Measurements from ENCODE around the gene ACP6. TPM values are rescaled to one million over a fixed set of nuclear protein-coding genes. Genes with fewer than 3 reads are reported as not detected.
"Not testable (repeated sequence)": the region's sequence is repeated elsewhere in the genome, so short reads cannot be mapped to it uniquely, and the experiment has no call there.

Gene ACP6
- total and polyA plus RNA-seq, 2 donors: 9.5 to 25.0 TPM

- WGBS: 96% methylated on average over 7 of the region's 7 CpGs
- no peak for DNase-seq (ENCODE audit: low read depth in 6 of 9, low spot score in 9 of 9)
- Histone ChIP-seq H3K27ac (ENCODE audit: low read depth in 1 of 2, low read length in 1 of 2) (no peak overlapping the region), H3K4me1 (ENCODE audit: control insufficient read depth in 2 of 2, insufficient read depth in 2 of 2, low read length in 2 of 2) (peaks cover 14 to 15% of the 10 kb centered on the region in 2 donors), H3K36me3 (ENCODE audit: control insufficient read depth in 2 of 2, insufficient read depth in 2 of 2, low read length in 1 of 2) (peaks cover 50 to 54% of the 10 kb centered on the region in 2 donors), H3K4me3 (ENCODE audit: low read length in 2 of 2) (no peak overlapping the region), H3K27me3 (ENCODE audit: control insufficient read depth in 2 of 2, insufficient read depth in 1 of 2, low read length in 1 of 2) (no peaks in the 10 kb centered on the region), H3K9me3 (ENCODE audit: control insufficient read depth in 2 of 2, insufficient read depth in 1 of 2, low read length in 1 of 2) (no peaks in the 10 kb centered on the region)
Observed at GRCh38 chr1:147619741-147620140, 50.6 kb downstream of the ACP6 start.

- no peak for DNase-seq (ENCODE audit: low read depth in 6 of 9, low spot score in 9 of 9)
- Histone ChIP-seq H3K4me1 (ENCODE audit: control insufficient read depth in 2 of 2, insufficient read depth in 2 of 2, low read length in 2 of 2) (peaks cover 14 to 15% of the 10 kb centered on the region in 2 donors), H3K36me3 (ENCODE audit: control insufficient read depth in 2 of 2, insufficient read depth in 2 of 2, low read length in 1 of 2) (peaks cover 48 to 55% of the 10 kb centered on the region in 2 donors), H3K27me3 (ENCODE audit: control insufficient read depth in 2 of 2, insufficient read depth in 1 of 2, low read length in 1 of 2) (no peaks in the 10 kb centered on the region), H3K4me3 (ENCODE audit: low read length in 2 of 2) (no peak overlapping the region), H3K27ac (ENCODE audit: low read depth in 1 of 2, low read length in 1 of 2) (peak overlapping the region in 1 of 2 donors; percentile 26), H3K9me3 (ENCODE audit: control insufficient read depth in 2 of 2, insufficient read depth in 1 of 2, low read length in 1 of 2) (no peaks in the 10 kb centered on the region)
- 98% methylated on average over 8 of the region's 8 CpGs for WGBS
Observed at GRCh38 chr1:147618771-147619170, 51.6 kb downstream of the ACP6 start.

- DNase-seq (ENCODE audit: low read depth in 6 of 9, low spot score in 9 of 9): peak in 6 of 9 donors; percentile 15 to 73 (median 35)
- Histone ChIP-seq H3K4me3 (ENCODE audit: low read length in 2 of 2) (no peak overlapping the region), H3K27me3 (ENCODE audit: control insufficient read depth in 2 of 2, insufficient read depth in 1 of 2, low read length in 1 of 2) (no peaks in the 10 kb centered on the region), H3K27ac (ENCODE audit: low read depth in 1 of 2, low read length in 1 of 2) (peak overlapping the region; percentile 14 to 72), H3K4me1 (ENCODE audit: control insufficient read depth in 2 of 2, insufficient read depth in 2 of 2, low read length in 2 of 2) (peaks cover 14 to 15% of the 10 kb centered on the region in 2 donors), H3K9me3 (ENCODE audit: control insufficient read depth in 2 of 2, insufficient read depth in 1 of 2, low read length in 1 of 2) (no peaks in the 10 kb centered on the region), H3K36me3 (ENCODE audit: control insufficient read depth in 2 of 2, insufficient read depth in 2 of 2, low read length in 1 of 2) (peaks cover 53 to 61% of the 10 kb centered on the region in 2 donors)
- WGBS: 13% methylated on average over 4 of the region's 4 CpGs
Observed at GRCh38 chr1:147618077-147618569, 52.2 kb downstream of the ACP6 start.

- H3K4me3 ChIP-seq (ENCODE audit: low read length in 2 of 2); H3K9me3 ChIP-seq (ENCODE audit: control insufficient read depth in 2 of 2, insufficient read depth in 1 of 2, low read length in 1 of 2); DNase-seq (ENCODE audit: low read depth in 6 of 9, low spot score in 9 of 9); H3K27me3 ChIP-seq (ENCODE audit: control insufficient read depth in 2 of 2, insufficient read depth in 1 of 2, low read length in 1 of 2); H3K27ac ChIP-seq (ENCODE audit: low read depth in 1 of 2, low read length in 1 of 2): not testable (repeated sequence)
- H3K36me3 ChIP-seq (ENCODE audit: control insufficient read depth in 2 of 2, insufficient read depth in 2 of 2, low read length in 1 of 2): peaks cover 54 to 55% of the 10 kb centered on the region in 2 donors
- 98% methylated on average over 4 of the region's 4 CpGs for WGBS
- peaks cover 14 to 15% of the 10 kb centered on the region in 2 donors for H3K4me1 ChIP-seq (ENCODE audit: control insufficient read depth in 2 of 2, insufficient read depth in 2 of 2, low read length in 2 of 2)
Observed at GRCh38 chr1:147614966-147615365, 55.4 kb downstream of the ACP6 start.

GRCh38 chr1:147613506-147613905 lies 56.8 kb downstream of the ACP6 start:
- no peak for DNase-seq (ENCODE audit: low read depth in 6 of 9, low spot score in 9 of 9)
- Histone ChIP-seq H3K9me3 (ENCODE audit: control insufficient read depth in 2 of 2, insufficient read depth in 1 of 2, low read length in 1 of 2) (no peaks in the 10 kb centered on the region), H3K27me3 (ENCODE audit: control insufficient read depth in 2 of 2, insufficient read depth in 1 of 2, low read length in 1 of 2) (no peaks in the 10 kb centered on the region), H3K27ac (ENCODE audit: low read depth in 1 of 2, low read length in 1 of 2) (no peak overlapping the region), H3K4me1 (ENCODE audit: control insufficient read depth in 2 of 2, insufficient read depth in 2 of 2, low read length in 2 of 2) (peaks cover 7 to 9% of the 10 kb centered on the region in 2 donors), H3K4me3 (ENCODE audit: low read length in 2 of 2) (no peak overlapping the region), H3K36me3 (ENCODE audit: control insufficient read depth in 2 of 2, insufficient read depth in 2 of 2, low read length in 1 of 2) (peaks cover 39 to 44% of the 10 kb centered on the region in 2 donors)

- 97% methylated on average over 4 of the region's 4 CpGs for WGBS
- Histone ChIP-seq H3K4me3 (ENCODE audit: low read length in 2 of 2) (no peak overlapping the region), H3K36me3 (ENCODE audit: control insufficient read depth in 2 of 2, insufficient read depth in 2 of 2, low read length in 1 of 2) (peaks cover 39 to 53% of the 10 kb centered on the region in 2 donors), H3K4me1 (ENCODE audit: control insufficient read depth in 2 of 2, insufficient read depth in 2 of 2, low read length in 2 of 2) (no peaks in the 10 kb centered on the region), H3K27me3 (ENCODE audit: control insufficient read depth in 2 of 2, insufficient read depth in 1 of 2, low read length in 1 of 2) (no peaks in the 10 kb centered on the region), H3K9me3 (ENCODE audit: control insufficient read depth in 2 of 2, insufficient read depth in 1 of 2, low read length in 1 of 2) (no peaks in the 10 kb centered on the region), H3K27ac (ENCODE audit: low read depth in 1 of 2, low read length in 1 of 2) (no peak overlapping the region)
- no peak for DNase-seq (ENCODE audit: low read depth in 6 of 9, low spot score in 9 of 9)
Observed at GRCh38 chr1:147612366-147612765, 58.0 kb downstream of the ACP6 start.

GRCh38 chr1:147611586-147611985 lies 58.7 kb downstream of the ACP6 start:
- no peaks in the 10 kb centered on the region for H3K9me3 ChIP-seq (ENCODE audit: control insufficient read depth in 2 of 2, insufficient read depth in 1 of 2, low read length in 1 of 2)
- no peaks in the 10 kb centered on the region for H3K4me1 ChIP-seq (ENCODE audit: control insufficient read depth in 2 of 2, insufficient read depth in 2 of 2, low read length in 2 of 2)
- peaks cover 43 to 58% of the 10 kb centered on the region in 2 donors for H3K36me3 ChIP-seq (ENCODE audit: control insufficient read depth in 2 of 2, insufficient read depth in 2 of 2, low read length in 1 of 2)
- no peak overlapping the region for H3K27ac ChIP-seq (ENCODE audit: low read depth in 1 of 2, low read length in 1 of 2)
- H3K27me3 ChIP-seq (ENCODE audit: control insufficient read depth in 2 of 2, insufficient read depth in 1 of 2, low read length in 1 of 2): no peaks in the 10 kb centered on the region
- H3K4me3 ChIP-seq (ENCODE audit: low read length in 2 of 2): no peak overlapping the region
- DNase-seq (ENCODE audit: low read depth in 6 of 9, low spot score in 9 of 9): no peak
- 98% methylated on average over 8 of the region's 8 CpGs for WGBS

- no peak overlapping the region for H3K4me3 ChIP-seq (ENCODE audit: low read length in 2 of 2)
- no peaks in the 10 kb centered on the region for H3K9me3 ChIP-seq (ENCODE audit: control insufficient read depth in 2 of 2, insufficient read depth in 1 of 2, low read length in 1 of 2)
- H3K4me1 ChIP-seq (ENCODE audit: control insufficient read depth in 2 of 2, insufficient read depth in 2 of 2, low read length in 2 of 2): no peaks in the 10 kb centered on the region
- H3K27me3 ChIP-seq (ENCODE audit: control insufficient read depth in 2 of 2, insufficient read depth in 1 of 2, low read length in 1 of 2): no peaks in the 10 kb centered on the region
- 98% methylated on average over 3 of the region's 3 CpGs for WGBS
- H3K27ac ChIP-seq (ENCODE audit: low read depth in 1 of 2, low read length in 1 of 2): no peak overlapping the region
- DNase-seq (ENCODE audit: low read depth in 6 of 9, low spot score in 9 of 9): no peak
- peaks cover 43 to 58% of the 10 kb centered on the region in 2 donors for H3K36me3 ChIP-seq (ENCODE audit: control insufficient read depth in 2 of 2, insufficient read depth in 2 of 2, low read length in 1 of 2)
Observed at GRCh38 chr1:147611021-147611426, 59.3 kb downstream of the ACP6 start.

- Histone ChIP-seq H3K4me3 (ENCODE audit: low read length in 2 of 2) (no peak overlapping the region), H3K4me1 (ENCODE audit: control insufficient read depth in 2 of 2, insufficient read depth in 2 of 2, low read length in 2 of 2) (no peaks in the 10 kb centered on the region), H3K36me3 (ENCODE audit: control insufficient read depth in 2 of 2, insufficient read depth in 2 of 2, low read length in 1 of 2) (peaks cover 42 to 47% of the 10 kb centered on the region in 2 donors), H3K9me3 (ENCODE audit: control insufficient read depth in 2 of 2, insufficient read depth in 1 of 2, low read length in 1 of 2) (no peaks in the 10 kb centered on the region), H3K27ac (ENCODE audit: low read depth in 1 of 2, low read length in 1 of 2) (no peak overlapping the region), H3K27me3 (ENCODE audit: control insufficient read depth in 2 of 2, insufficient read depth in 1 of 2, low read length in 1 of 2) (no peaks in the 10 kb centered on the region)
- WGBS: 96% methylated on average over 2 of the region's 2 CpGs
- DNase-seq (ENCODE audit: low read depth in 6 of 9, low spot score in 9 of 9): no peak
Observed at GRCh38 chr1:147609358-147609757, 61.0 kb downstream of the ACP6 start.
